OCI-LY1 (cell line): ENCODE data around the gene SCN4B.

Experiments
- H2AFZ ChIP-seq: fragments of 200-600 bp; sonication (generic), shearing (Covaris generic); 2 replicates; pipeline ENCODE4 v1.6.0; 2014; ENCODE audit warnings: antibody characterized with exemption, mild to moderate bottlenecking, low read length
- H3F3A ChIP-seq: fragments of 200-600 bp; sonication (generic), shearing (Covaris generic); 2 replicates; pipeline ENCODE4 v1.6.0; 2014; ENCODE audit warnings: mild to moderate bottlenecking, antibody characterized with exemption, low read length, moderate library complexity; ENCODE audit not compliant: insufficient read depth
- H3K27ac ChIP-seq: fragments of 200-600 bp; sonication (generic); 2 replicates; pipeline ENCODE4 v1.5.1; 2014; ENCODE audit warnings: low read length, mixed run types, mild to moderate bottlenecking, low read depth; ENCODE audit not compliant: poor library complexity, severe bottlenecking
- H3K27me3 ChIP-seq: fragments of 200-600 bp; sonication (generic); 2 replicates; pipeline ENCODE4 v1.6.0; 2014; ENCODE audit warnings: antibody characterized with exemption, mild to moderate bottlenecking, low read length, moderate library complexity; ENCODE audit not compliant: insufficient read depth
- H3K36me3 ChIP-seq: fragments of 200-600 bp; sonication (generic); 2 replicates; pipeline ENCODE4 v1.6.1; 2014; ENCODE audit warnings: mild to moderate bottlenecking, antibody characterized with exemption, low read length, moderate library complexity, mixed read lengths; ENCODE audit not compliant: insufficient read depth
- H3K4me1 ChIP-seq: fragments of 200-600 bp; sonication (generic); 2 replicates; pipeline ENCODE4 v1.5.1; 2014; ENCODE audit warnings: mild to moderate bottlenecking, low read length, moderate library complexity; ENCODE audit not compliant: insufficient read depth, severe bottlenecking
- H3K4me2 ChIP-seq: fragments of 200-600 bp; sonication (generic), shearing (Covaris generic); 2 replicates; pipeline ENCODE4 v1.6.1; 2014; ENCODE audit warnings: low read length
- H3K4me3 ChIP-seq: fragments of 200-600 bp; sonication (generic); 2 replicates; pipeline ENCODE4 v1.5.1; 2014; ENCODE audit warnings: low read length, low read depth, mild to moderate bottlenecking, mixed read lengths; ENCODE audit not compliant: poor library complexity, severe bottlenecking
- H3K79me2 ChIP-seq: fragments of 200-600 bp; shearing (Covaris generic); 2 replicates; pipeline ENCODE4 v1.6.1; 2016; ENCODE audit warnings: mixed run types, low read length, mixed read lengths; ENCODE audit not compliant: insufficient read depth
- H3K9ac ChIP-seq: fragments of 200-600 bp; sonication (generic), shearing (Covaris generic); 2 replicates; pipeline ENCODE4 v1.6.1; 2014; ENCODE audit warnings: mild to moderate bottlenecking, low read length, mixed read lengths
- H3K9me2 ChIP-seq: fragments of 200-600 bp; sonication (generic), shearing (Covaris generic); 2 replicates; pipeline ENCODE4 v1.6.1; 2014; ENCODE audit warnings: low read depth, mild to moderate bottlenecking, low read length, mixed read lengths
- H3K9me3 ChIP-seq: fragments of 200-600 bp; shearing (Covaris generic); 2 replicates; pipeline ENCODE4 v1.6.1; 2014; ENCODE audit warnings: low read length, mixed read lengths
- H4K20me1 ChIP-seq: fragments of 200-600 bp; sonication (generic), shearing (Covaris generic); 2 replicates; pipeline ENCODE4 v1.6.0; 2016; ENCODE audit warnings: mild to moderate bottlenecking, low read length; ENCODE audit not compliant: insufficient read depth
- CTCF ChIP-seq: fragments of 200-600 bp; sonication (generic), shearing (Covaris generic); IDR thresholded peaks from 2 replicates; pipeline ENCODE4 v1.5.1; 2017; ENCODE audit warnings: mild to moderate bottlenecking, antibody characterized with exemption, low read length, moderate library complexity, mixed read lengths
- EZH2 ChIP-seq: fragments of 200-600 bp; sonication (generic), shearing (Covaris generic); IDR thresholded peaks from 2 replicates; pipeline ENCODE4 v1.8.0; 2017; ENCODE audit warnings: borderline replicate concordance, mixed run types, mild to moderate bottlenecking, antibody characterized with exemption, low read length, moderate library complexity, mixed read lengths

SCN4B gene

DNA sequence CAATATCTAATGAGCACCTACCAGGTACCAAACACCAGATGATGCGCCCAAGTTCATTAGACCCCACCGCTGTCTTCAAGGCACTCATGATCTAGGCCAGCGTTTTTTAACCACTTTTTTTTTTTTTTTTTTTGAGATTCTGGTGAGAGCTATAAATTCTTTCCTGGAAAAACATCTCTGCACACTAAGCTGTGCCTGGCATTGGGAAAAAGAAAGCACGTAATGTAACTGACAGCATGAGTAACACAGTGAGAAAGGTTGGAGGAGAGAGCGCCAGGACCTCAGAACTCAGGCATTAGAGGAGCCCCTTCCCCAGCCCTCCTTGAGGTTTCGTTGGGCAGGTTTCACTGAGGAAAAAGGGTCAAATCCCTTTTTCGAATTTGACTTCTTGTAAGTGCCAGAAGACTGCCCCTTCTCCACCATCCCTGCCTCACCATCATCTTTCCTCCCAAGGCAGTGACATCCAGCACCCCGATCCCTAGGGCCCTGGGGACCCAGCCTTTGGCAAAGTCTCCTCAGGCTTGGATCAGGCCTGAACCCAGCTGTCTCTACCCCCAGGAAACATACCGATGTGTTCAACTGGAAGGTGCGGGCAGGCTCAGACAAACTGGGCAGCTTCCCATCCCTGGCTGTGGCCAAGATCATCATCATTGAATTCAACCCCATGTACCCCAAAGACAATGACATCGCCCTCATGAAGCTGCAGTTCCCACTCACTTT, 39.8 kb downstream of the SCN4B start:
- no peak for TF ChIP-seq EZH2
- Histone ChIP-seq H3K79me2 (no peaks in the 10 kb centered on the region), H3K9me3 (no peaks in the 10 kb centered on the region), H3K9me2 (no peaks in the 10 kb centered on the region), H3K27ac (no peak overlapping the region), H3K4me3 (no peak overlapping the region), H3K4me1 (no peaks in the 10 kb centered on the region), H4K20me1 (no peaks in the 10 kb centered on the region), H2AFZ (no peak overlapping the region), H3K9ac (no peak overlapping the region), H3K4me2 (no peak overlapping the region), H3F3A (no peaks in the 10 kb centered on the region), H3K36me3 (no peaks in the 10 kb centered on the region), H3K27me3 (no peaks in the 10 kb centered on the region)

DNA sequence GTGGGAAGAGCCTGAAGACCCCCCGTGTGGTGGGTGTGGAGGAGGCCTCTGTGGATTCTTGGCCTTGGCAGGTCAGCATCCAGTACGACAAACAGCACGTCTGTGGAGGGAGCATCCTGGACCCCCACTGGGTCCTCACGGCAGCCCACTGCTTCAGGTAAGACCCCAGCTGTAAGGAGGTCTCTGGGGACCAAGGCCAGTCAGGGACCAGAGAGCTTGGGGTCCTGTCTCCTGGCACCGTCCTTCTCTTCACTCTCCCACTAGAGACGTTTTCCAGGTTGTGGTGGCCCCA, 40.9 kb downstream of the SCN4B start:
- H3K27ac ChIP-seq = no peak overlapping the region
- no peaks in the 10 kb centered on the region for H3K9me3 ChIP-seq
- no peak overlapping the region for H3K9ac ChIP-seq
- H3K27me3 ChIP-seq = no peaks in the 10 kb centered on the region
- TF ChIP-seq EZH2 = no peak
- TF ChIP-seq CTCF = no peak
- H3K79me2 ChIP-seq = no peaks in the 10 kb centered on the region
- no peaks in the 10 kb centered on the region for H3K4me1 ChIP-seq
- H3K4me3 ChIP-seq = no peak overlapping the region
- H3K4me2 ChIP-seq = no peak overlapping the region
- no peaks in the 10 kb centered on the region for H3F3A ChIP-seq
- no peak overlapping the region for H2AFZ ChIP-seq
- H3K9me2 ChIP-seq = no peaks in the 10 kb centered on the region
- H3K36me3 ChIP-seq = no peaks in the 10 kb centered on the region
- no peaks in the 10 kb centered on the region for H4K20me1 ChIP-seq

GRCh38 chr11:118111019-118111743, 41.4 kb downstream of the SCN4B start:
- Histone ChIP-seq H3K4me3 (no peak overlapping the region), H4K20me1 (no peaks in the 10 kb centered on the region), H3K9me2 (no peaks in the 10 kb centered on the region), H3K27ac (no peak overlapping the region), H3K36me3 (no peaks in the 10 kb centered on the region), H3F3A (no peaks in the 10 kb centered on the region), H3K79me2 (no peaks in the 10 kb centered on the region), H3K9me3 (no peaks in the 10 kb centered on the region), H3K4me2 (no peak overlapping the region), H3K27me3 (no peaks in the 10 kb centered on the region), H2AFZ (no peak overlapping the region), H3K4me1 (no peaks in the 10 kb centered on the region), H3K9ac (no peak overlapping the region)
- TF ChIP-seq CTCF (no peak), EZH2 (no peak)

- Histone ChIP-seq H3K79me2 (no peaks in the 10 kb centered on the region), H3K4me1 (no peaks in the 10 kb centered on the region), H3K9me2 (no peaks in the 10 kb centered on the region), H4K20me1 (no peaks in the 10 kb centered on the region), H2AFZ (no peak overlapping the region), H3K9ac (no peak overlapping the region), H3K27ac (no peak overlapping the region), H3K9me3 (no peaks in the 10 kb centered on the region), H3K36me3 (no peaks in the 10 kb centered on the region), H3K4me2 (no peak overlapping the region), H3K4me3 (no peak overlapping the region), H3K27me3 (no peaks in the 10 kb centered on the region; the same call in 1 of the 2 replicates), H3F3A (no peaks in the 10 kb centered on the region)
- TF ChIP-seq CTCF = no peak
- TF ChIP-seq EZH2 = no peak
Observed at GRCh38 chr11:118109231-118109630, 43.4 kb downstream of the SCN4B start.
